Uterus (tissue), 2 donors: ENCODE results near the gene RIMBP3C.
"Not testable (repeated sequence)": the region's sequence is repeated elsewhere in the genome, so short reads cannot be mapped to it uniquely, and the experiment has no call there.

Source experiments
- POLR2A ChIP-seq, 2 donors: fragments of 450-650 bp; IDR thresholded peaks; one replicate each; pipeline ENCODE4 v1.6.1; 2016; ENCODE audit warnings: antibody characterized with exemption in 2 of 2, mild to moderate bottlenecking in 1 of 2, moderate library complexity in 1 of 2
- TF ChIP-seq, protein P1 (sequence below), 4 experiments: fragments of 200-600 bp in 2 of 4; fragments of 450-650 bp in 2 of 4; sonication (generic) in 2 of 4; IDR thresholded peaks; one replicate each; pipeline ENCODE4 v1.5.1; 2016 to 2019; ENCODE audit warnings: antibody characterized with exemption in 4 of 4, mild to moderate bottlenecking in 2 of 4, moderate library complexity in 1 of 4

DNA sequence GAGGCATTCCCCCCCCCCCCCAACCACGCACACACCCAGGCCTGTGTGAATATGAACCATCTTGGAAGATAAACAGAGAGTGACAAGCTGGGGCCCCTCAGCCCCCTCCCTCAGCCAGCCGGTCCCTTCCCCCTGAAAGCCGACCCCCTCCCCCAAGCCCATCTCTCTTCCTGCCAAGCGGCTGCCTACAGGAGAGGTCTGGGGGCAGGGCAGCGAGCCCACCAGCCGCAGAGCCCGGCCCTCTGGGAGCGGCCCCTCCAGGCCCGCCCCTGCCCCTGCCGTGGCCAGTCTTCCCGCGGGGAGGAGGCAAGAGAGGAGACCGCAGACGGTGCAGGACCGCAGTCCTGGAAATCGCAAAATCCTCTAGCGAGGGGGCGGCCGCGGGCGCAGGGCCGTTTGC is 34.7 kb downstream of the RIMBP3C start:
- TF ChIP-seq POLR2A (IDR thresholded peaks at IDR 0.05), result not testable (repeated sequence)
- TF ChIP-seq, protein P1, sequence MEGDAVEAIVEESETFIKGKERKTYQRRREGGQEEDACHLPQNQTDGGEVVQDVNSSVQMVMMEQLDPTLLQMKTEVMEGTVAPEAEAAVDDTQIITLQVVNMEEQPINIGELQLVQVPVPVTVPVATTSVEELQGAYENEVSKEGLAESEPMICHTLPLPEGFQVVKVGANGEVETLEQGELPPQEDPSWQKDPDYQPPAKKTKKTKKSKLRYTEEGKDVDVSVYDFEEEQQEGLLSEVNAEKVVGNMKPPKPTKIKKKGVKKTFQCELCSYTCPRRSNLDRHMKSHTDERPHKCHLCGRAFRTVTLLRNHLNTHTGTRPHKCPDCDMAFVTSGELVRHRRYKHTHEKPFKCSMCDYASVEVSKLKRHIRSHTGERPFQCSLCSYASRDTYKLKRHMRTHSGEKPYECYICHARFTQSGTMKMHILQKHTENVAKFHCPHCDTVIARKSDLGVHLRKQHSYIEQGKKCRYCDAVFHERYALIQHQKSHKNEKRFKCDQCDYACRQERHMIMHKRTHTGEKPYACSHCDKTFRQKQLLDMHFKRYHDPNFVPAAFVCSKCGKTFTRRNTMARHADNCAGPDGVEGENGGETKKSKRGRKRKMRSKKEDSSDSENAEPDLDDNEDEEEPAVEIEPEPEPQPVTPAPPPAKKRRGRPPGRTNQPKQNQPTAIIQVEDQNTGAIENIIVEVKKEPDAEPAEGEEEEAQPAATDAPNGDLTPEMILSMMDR (IDR thresholded peaks at IDR 0.05), result not testable (repeated sequence)
